ENCODE measurements around the gene ADPGK.

ADPGK gene

DNA sequence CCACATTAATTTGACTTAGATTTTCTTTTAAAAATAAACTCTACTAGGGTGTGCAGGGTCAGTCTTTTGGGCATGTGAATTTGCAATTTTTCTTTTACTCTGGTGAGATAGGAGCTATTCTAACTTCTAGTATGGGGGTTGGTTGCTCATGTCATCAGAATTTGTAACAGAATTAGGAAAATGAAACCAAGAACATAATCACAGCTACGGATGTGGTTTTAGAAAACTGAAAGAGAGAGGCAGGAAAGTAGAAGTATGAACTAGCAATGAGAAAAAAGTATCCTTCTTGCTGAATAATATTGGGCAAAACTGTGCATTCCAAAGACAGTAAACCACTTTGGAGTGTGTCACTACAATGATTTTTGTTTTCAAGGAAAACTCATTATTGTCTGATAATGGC is 43.3 kb downstream of the ADPGK start:
- H3K4me1 ChIP-seq (ENCODE audit: insufficient read depth, insufficient read length): no peaks in the 10 kb centered on the region
- H3K27me3 ChIP-seq (ENCODE audit: insufficient read depth, insufficient read length): no peaks in the 10 kb centered on the region
- no peaks in the 10 kb centered on the region for H3K9me3 ChIP-seq (ENCODE audit: insufficient read depth, low read length)
- H3K9ac ChIP-seq (ENCODE audit: insufficient read length, low read depth): no peak overlapping the region
- DNase-seq (ENCODE audit: low read depth, low spot score): no peak
- TF ChIP-seq SUZ12 (IDR thresholded peaks at IDR 0.05; ENCODE audit: extremely low read depth, insufficient read depth, insufficient read length) (no peak), YY1 (IDR thresholded peaks at IDR 0.05; ENCODE audit: insufficient read depth, insufficient read length) (no peak), ZNF274 (IDR thresholded peaks at IDR 0.05; ENCODE audit: low read depth, low read length) (no peak)
- H3K4me3 ChIP-seq (ENCODE audit: insufficient read length, low read depth): no peak overlapping the region
- peaks cover 36% of the 10 kb centered on the region for H3K36me3 ChIP-seq (ENCODE audit: insufficient read depth, insufficient read length, low read length)

GRCh38 chr15:72737723-72738122 is 45.8 kb downstream of the ADPGK start:
- Histone ChIP-seq H3K4me1 (ENCODE audit: insufficient read depth, insufficient read length) (no peaks in the 10 kb centered on the region), H3K9ac (ENCODE audit: insufficient read length, low read depth) (no peak overlapping the region), H3K27me3 (ENCODE audit: insufficient read depth, insufficient read length) (no peaks in the 10 kb centered on the region), H3K36me3 (ENCODE audit: insufficient read depth, insufficient read length, low read length) (peaks cover 45% of the 10 kb centered on the region), H3K9me3 (ENCODE audit: insufficient read depth, low read length) (no peaks in the 10 kb centered on the region), H3K4me3 (ENCODE audit: insufficient read length, low read depth) (no peak overlapping the region)
- no peak for DNase-seq (ENCODE audit: low read depth, low spot score)
- no peak for TF ChIP-seq YY1 (IDR thresholded peaks at IDR 0.05; ENCODE audit: insufficient read depth, insufficient read length)
- no peak for TF ChIP-seq SUZ12 (IDR thresholded peaks at IDR 0.05; ENCODE audit: extremely low read depth, insufficient read depth, insufficient read length)
- TF ChIP-seq ZNF274 (IDR thresholded peaks at IDR 0.05; ENCODE audit: low read depth, low read length): no peak

DNA sequence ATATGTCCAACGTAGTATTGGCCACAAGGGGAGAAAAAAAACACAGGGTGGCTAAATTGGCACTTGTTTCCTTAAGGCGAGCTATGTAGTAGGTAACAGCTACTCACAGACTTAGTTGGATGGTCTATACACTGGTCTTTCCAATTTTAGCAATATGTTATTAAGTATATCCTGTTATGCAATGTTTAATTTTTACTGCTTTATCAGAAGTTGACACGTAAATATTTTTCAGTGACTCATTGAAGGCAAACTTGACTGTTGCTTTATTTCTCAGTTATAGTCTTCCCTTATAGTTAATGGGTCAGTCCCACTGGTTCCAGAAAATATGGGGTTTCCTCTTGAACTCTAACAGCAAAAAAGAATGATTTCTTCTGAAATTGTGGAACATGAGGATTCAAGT is 46.5 kb downstream of the ADPGK start:
- peaks cover 50% of the 10 kb centered on the region for H3K36me3 ChIP-seq (ENCODE audit: insufficient read depth, insufficient read length, low read length)
- TF ChIP-seq ZNF274 (IDR thresholded peaks at IDR 0.05; ENCODE audit: low read depth, low read length): no peak
- TF ChIP-seq YY1 (IDR thresholded peaks at IDR 0.05; ENCODE audit: insufficient read depth, insufficient read length): no peak
- no peak for TF ChIP-seq SUZ12 (IDR thresholded peaks at IDR 0.05; ENCODE audit: extremely low read depth, insufficient read depth, insufficient read length)

GRCh38 chr15:72735111-72735510 is 48.4 kb downstream of the ADPGK start:
- DNase-seq (ENCODE audit: low read depth, low spot score): no peak
- no peak overlapping the region for H3K4me3 ChIP-seq (ENCODE audit: insufficient read length, low read depth)
- peaks cover 64% of the 10 kb centered on the region for H3K36me3 ChIP-seq (ENCODE audit: insufficient read depth, insufficient read length, low read length)
- H3K9me3 ChIP-seq (ENCODE audit: insufficient read depth, low read length): no peaks in the 10 kb centered on the region
- H3K9ac ChIP-seq (ENCODE audit: insufficient read length, low read depth): no peak overlapping the region
- TF ChIP-seq YY1 (IDR thresholded peaks at IDR 0.05; ENCODE audit: insufficient read depth, insufficient read length): no peak
- TF ChIP-seq ZNF274 (IDR thresholded peaks at IDR 0.05; ENCODE audit: low read depth, low read length): no peak
- no peak for TF ChIP-seq SUZ12 (IDR thresholded peaks at IDR 0.05; ENCODE audit: extremely low read depth, insufficient read depth, insufficient read length)
- H3K27me3 ChIP-seq (ENCODE audit: insufficient read depth, insufficient read length): no peaks in the 10 kb centered on the region
- H3K4me1 ChIP-seq (ENCODE audit: insufficient read depth, insufficient read length): no peaks in the 10 kb centered on the region

More for the DNA sequence above, 46.5 kb downstream of the ADPGK start:
- Histone ChIP-seq H3K9ac (ENCODE audit: insufficient read length, low read depth) (no peak overlapping the region), H3K9me3 (ENCODE audit: insufficient read depth, low read length) (no peaks in the 10 kb centered on the region), H3K27me3 (ENCODE audit: insufficient read depth, insufficient read length) (no peaks in the 10 kb centered on the region), H3K4me3 (ENCODE audit: insufficient read length, low read depth) (no peak overlapping the region), H3K4me1 (ENCODE audit: insufficient read depth, insufficient read length) (no peaks in the 10 kb centered on the region)
- no peak for DNase-seq (ENCODE audit: low read depth, low spot score)

DNA sequence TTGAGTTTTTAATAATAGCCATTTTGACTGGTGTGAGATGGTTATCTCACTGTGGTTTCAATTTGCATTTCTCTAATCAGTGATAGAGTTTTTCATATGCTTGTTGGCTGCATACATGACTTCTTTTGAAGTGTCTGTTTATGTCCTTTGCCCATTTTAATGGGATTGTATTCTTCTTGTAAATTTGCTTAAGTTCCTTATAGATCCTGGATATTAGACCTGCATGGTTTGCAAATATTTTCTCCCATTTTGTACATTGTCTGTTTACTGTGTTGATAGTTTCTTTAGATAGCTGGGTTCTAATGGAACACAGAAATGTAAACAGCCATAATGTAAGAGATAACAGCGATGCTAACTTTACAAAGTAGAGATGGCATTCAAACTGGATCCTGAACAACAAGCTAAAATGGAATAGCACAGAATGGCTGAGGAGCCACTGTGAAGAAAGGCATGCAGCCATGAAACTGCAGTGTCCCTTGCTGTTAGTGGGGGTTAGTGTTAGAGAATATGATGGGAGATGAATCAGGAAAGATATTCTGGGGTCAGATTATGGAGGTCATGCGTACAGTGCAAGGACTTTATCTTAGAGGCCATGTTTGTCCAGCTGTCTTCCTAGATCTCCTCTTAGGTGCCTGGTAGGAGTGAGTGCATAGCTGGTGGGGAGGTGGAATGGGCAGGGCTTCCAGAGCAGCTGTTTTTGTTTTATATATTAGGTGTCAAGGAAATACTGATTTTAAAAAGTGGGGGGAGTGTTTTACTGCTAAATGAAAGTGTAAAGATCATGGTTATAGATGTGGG is 49.4 kb downstream of the ADPGK start:
- H3K9ac ChIP-seq (ENCODE audit: insufficient read length, low read depth): no peak overlapping the region
- H3K36me3 ChIP-seq (ENCODE audit: insufficient read depth, insufficient read length, low read length): peaks cover 61% of the 10 kb centered on the region
- no peaks in the 10 kb centered on the region for H3K27me3 ChIP-seq (ENCODE audit: insufficient read depth, insufficient read length)
- no peak for DNase-seq (ENCODE audit: low read depth, low spot score)
- TF ChIP-seq YY1 (IDR thresholded peaks at IDR 0.05; ENCODE audit: insufficient read depth, insufficient read length): no peak
- no peak for TF ChIP-seq SUZ12 (IDR thresholded peaks at IDR 0.05; ENCODE audit: extremely low read depth, insufficient read depth, insufficient read length)
- no peak for TF ChIP-seq ZNF274 (IDR thresholded peaks at IDR 0.05; ENCODE audit: low read depth, low read length)
- no peak overlapping the region for H3K4me3 ChIP-seq (ENCODE audit: insufficient read length, low read depth)
- no peaks in the 10 kb centered on the region for H3K9me3 ChIP-seq (ENCODE audit: insufficient read depth, low read length)
- H3K4me1 ChIP-seq (ENCODE audit: insufficient read depth, insufficient read length): no peaks in the 10 kb centered on the region

DNA sequence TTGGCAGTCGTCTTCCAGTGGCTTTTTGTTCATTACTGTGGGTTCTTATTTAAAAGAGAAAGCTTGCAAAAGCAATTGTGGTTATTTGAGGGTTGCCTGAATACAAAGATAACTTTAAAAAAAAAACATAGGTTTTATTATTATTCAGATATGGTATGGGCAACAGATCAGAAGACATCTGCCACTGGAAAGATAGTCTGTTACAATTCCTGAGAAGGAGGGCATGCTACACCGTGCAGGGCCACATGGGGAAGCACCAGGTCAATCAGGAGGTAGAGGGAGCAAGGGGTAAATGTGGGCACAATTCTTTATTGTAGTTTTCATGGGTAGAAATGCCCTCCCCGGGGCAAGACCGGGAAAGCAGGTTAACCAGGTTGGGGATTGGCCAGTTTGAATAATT is 51.0 kb downstream of the ADPGK start:
- no peaks in the 10 kb centered on the region for H3K4me1 ChIP-seq (ENCODE audit: insufficient read depth, insufficient read length)
- DNase-seq (ENCODE audit: low read depth, low spot score): no peak
- no peak overlapping the region for H3K9ac ChIP-seq (ENCODE audit: insufficient read length, low read depth)
- no peaks in the 10 kb centered on the region for H3K27me3 ChIP-seq (ENCODE audit: insufficient read depth, insufficient read length)
- H3K4me3 ChIP-seq (ENCODE audit: insufficient read length, low read depth): no peak overlapping the region
- peaks cover 47% of the 10 kb centered on the region for H3K36me3 ChIP-seq (ENCODE audit: insufficient read depth, insufficient read length, low read length)
- H3K9me3 ChIP-seq (ENCODE audit: insufficient read depth, low read length): no peaks in the 10 kb centered on the region
- TF ChIP-seq ZNF274 (IDR thresholded peaks at IDR 0.05; ENCODE audit: low read depth, low read length): no peak
- no peak for TF ChIP-seq YY1 (IDR thresholded peaks at IDR 0.05; ENCODE audit: insufficient read depth, insufficient read length)
- no peak for TF ChIP-seq SUZ12 (IDR thresholded peaks at IDR 0.05; ENCODE audit: extremely low read depth, insufficient read depth, insufficient read length)

GRCh38 chr15:72732086-72732485 is 51.5 kb downstream of the ADPGK start:
- H3K27me3 ChIP-seq (ENCODE audit: insufficient read depth, insufficient read length): no peaks in the 10 kb centered on the region
- H3K9me3 ChIP-seq (ENCODE audit: insufficient read depth, low read length): no peaks in the 10 kb centered on the region
- H3K9ac ChIP-seq (ENCODE audit: insufficient read length, low read depth): no peak overlapping the region
- no peaks in the 10 kb centered on the region for H3K4me1 ChIP-seq (ENCODE audit: insufficient read depth, insufficient read length)
- no peak for TF ChIP-seq YY1 (IDR thresholded peaks at IDR 0.05; ENCODE audit: insufficient read depth, insufficient read length)
- no peak for TF ChIP-seq ZNF274 (IDR thresholded peaks at IDR 0.05; ENCODE audit: low read depth, low read length)
- no peak for TF ChIP-seq SUZ12 (IDR thresholded peaks at IDR 0.05; ENCODE audit: extremely low read depth, insufficient read depth, insufficient read length)
- H3K36me3 ChIP-seq (ENCODE audit: insufficient read depth, insufficient read length, low read length): peaks cover 43% of the 10 kb centered on the region
- DNase-seq (ENCODE audit: low read depth, low spot score): no peak
- no peak overlapping the region for H3K4me3 ChIP-seq (ENCODE audit: insufficient read length, low read depth)
